GM12892 (cell line): ENCODE measurements around the gene KHK.

Experiments
- POLR2A ChIP-seq: IDR thresholded peaks from 2 replicates; pipeline ENCODE4 v1.6.1; 2011; ENCODE audit warnings: low read depth, low read length, control low read depth
- TAF1 ChIP-seq: IDR thresholded peaks from 2 replicates; pipeline ENCODE4 v1.6.1; 2011; ENCODE audit warnings: low read depth, mild to moderate bottlenecking, control low read depth, low read length, borderline replicate concordance

GRCh38 chr2:27058210-27058609 lies 28.4 kb upstream of the KHK start:
- TF ChIP-seq POLR2A: no peak
- TF ChIP-seq TAF1: no peak
